Jurkat, Clone E6-1 (cell line): ENCODE data around the gene GRID2IP.

Source experiments
- DNase-seq: peaks from one replicate; pipeline ENCODE4 v3.0.0-alpha.2; 2011; ENCODE audit warnings: low read depth, low spot score
- H3K4me3 ChIP-seq: 2 replicates; pipeline ENCODE4 v1.5.1; 2011; ENCODE audit warnings: mild to moderate bottlenecking, low read length, control low read depth, moderate library complexity

The GRID2IP gene

GRCh38 chr7:6497994-6498393 lies 53.3 kb downstream of the GRID2IP start:
- DNase-seq = no peak
- H3K4me3 ChIP-seq = no peak overlapping the region

GRCh38 chr7:6497637-6497905 lies 53.7 kb downstream of the GRID2IP start:
- no peak for DNase-seq
- H3K4me3 ChIP-seq = no peak overlapping the region

GRCh38 chr7:6496842-6497636 lies 54.2 kb downstream of the GRID2IP start:
- DNase-seq = no peak
- no peak overlapping the region for H3K4me3 ChIP-seq

GRCh38 chr7:6495597-6496262 lies 55.5 kb downstream of the GRID2IP start:
- no peak overlapping the region for H3K4me3 ChIP-seq
- DNase-seq = no peak

GRCh38 chr7:6494365-6494764 lies 56.9 kb downstream of the GRID2IP start:
- no peak overlapping the region for H3K4me3 ChIP-seq
- DNase-seq = no peak

- no peak for DNase-seq
- H3K4me3 ChIP-seq = no peak overlapping the region
These were observed 60.1 kb downstream of the GRID2IP start for GRCh38 chr7:6491194-6491593.

- DNase-seq = peak; percentile 35
- H3K4me3 ChIP-seq = no peak overlapping the region
These were observed 61.6 kb downstream of the GRID2IP start for GRCh38 chr7:6489612-6490011.

GRCh38 chr7:6487184-6487545 lies 64.1 kb downstream of the GRID2IP start:
- no peak for DNase-seq
- H3K4me3 ChIP-seq = no peak overlapping the region

- H3K4me3 ChIP-seq = no peak overlapping the region
- no peak for DNase-seq
These were observed 64.7 kb downstream of the GRID2IP start for GRCh38 chr7:6486438-6487183.

- H3K4me3 ChIP-seq = peak overlapping the region; percentile 82
- no peak for DNase-seq
These were observed 68.5 kb downstream of the GRID2IP start for GRCh38 chr7:6482743-6483119.

GRCh38 chr7:6482307-6482706 lies 69.0 kb downstream of the GRID2IP start:
- peak overlapping the region; percentile 82 for H3K4me3 ChIP-seq
- DNase-seq = no peak

GRCh38 chr7:6481445-6481844 lies 69.8 kb downstream of the GRID2IP start:
- H3K4me3 ChIP-seq = no peak overlapping the region
- no peak for DNase-seq

- DNase-seq = no peak
- H3K4me3 ChIP-seq = no peak overlapping the region
These were observed 71.0 kb downstream of the GRID2IP start for GRCh38 chr7:6480323-6480660.

- no peak for DNase-seq
- H3K4me3 ChIP-seq = no peak overlapping the region
These were observed 72.2 kb downstream of the GRID2IP start for GRCh38 chr7:6479067-6479466.

GRCh38 chr7:6478186-6478585 lies 73.1 kb downstream of the GRID2IP start:
- H3K4me3 ChIP-seq = no peak overlapping the region
- no peak for DNase-seq

- H3K4me3 ChIP-seq = no peak overlapping the region
- no peak for DNase-seq
These were observed 74.0 kb downstream of the GRID2IP start for GRCh38 chr7:6477318-6477660.

GRCh38 chr7:6476596-6477317 lies 74.5 kb downstream of the GRID2IP start:
- DNase-seq = no peak
- no peak overlapping the region for H3K4me3 ChIP-seq

GRCh38 chr7:6475433-6476186 lies 75.7 kb downstream of the GRID2IP start:
- no peak overlapping the region for H3K4me3 ChIP-seq
- DNase-seq = no peak

- no peak for DNase-seq
- H3K4me3 ChIP-seq = no peak overlapping the region
These were observed 85.4 kb downstream of the GRID2IP start for GRCh38 chr7:6465862-6466261.
